HG03460 (cell line): Measurements from ENCODE around the gene NAT8L.

Experiments
- ATAC-seq: cut with Tn5 transposase; IDR thresholded peaks from one replicate; pipeline ENCODE4 v1.9.1; 2021; ENCODE audit not compliant: unreplicated experiment

The NAT8L gene

GRCh38 chr4:2091990-2092668, 33.0 kb downstream of the NAT8L start:
- no peak for ATAC-seq

DNA sequence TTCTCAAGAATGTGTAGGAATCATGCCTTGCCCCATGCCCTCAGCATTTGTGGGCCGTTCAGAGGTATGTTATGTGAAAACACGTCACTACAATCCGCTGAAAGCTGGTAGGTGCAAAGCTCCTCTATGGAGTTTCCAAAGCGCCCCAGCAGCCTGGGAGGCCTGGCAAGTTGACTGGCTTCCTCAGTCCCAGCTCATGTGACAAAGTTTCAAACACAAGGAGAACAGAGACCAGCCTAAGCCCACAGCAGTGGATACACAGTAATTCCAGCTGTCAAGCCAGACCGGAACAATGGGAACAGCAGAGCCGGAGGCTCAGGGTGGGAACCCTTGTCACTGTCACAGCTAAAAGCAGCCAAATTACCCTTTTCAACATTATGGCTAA, 33.5 kb downstream of the NAT8L start:
- ATAC-seq: no peak

DNA sequence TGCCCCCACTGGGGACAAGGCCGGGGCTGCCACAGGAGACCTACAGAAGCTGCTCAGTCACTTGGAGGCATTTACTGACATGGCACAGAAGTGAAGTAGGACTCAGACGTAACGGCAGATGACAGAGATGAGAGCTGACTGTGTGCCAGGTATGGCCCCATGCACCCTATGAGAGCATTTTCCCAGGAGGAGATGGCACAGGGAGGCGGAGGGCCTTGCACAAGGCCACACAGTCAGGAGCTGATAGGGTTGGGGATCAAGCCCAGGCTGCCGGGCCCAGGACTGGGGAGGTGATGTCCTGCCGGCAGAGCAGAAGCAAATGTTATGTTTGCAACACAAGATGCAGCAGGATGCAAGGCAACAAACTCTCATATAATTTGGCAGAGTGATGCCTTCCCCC, 34.1 kb downstream of the NAT8L start:
- ATAC-seq: no peak

DNA sequence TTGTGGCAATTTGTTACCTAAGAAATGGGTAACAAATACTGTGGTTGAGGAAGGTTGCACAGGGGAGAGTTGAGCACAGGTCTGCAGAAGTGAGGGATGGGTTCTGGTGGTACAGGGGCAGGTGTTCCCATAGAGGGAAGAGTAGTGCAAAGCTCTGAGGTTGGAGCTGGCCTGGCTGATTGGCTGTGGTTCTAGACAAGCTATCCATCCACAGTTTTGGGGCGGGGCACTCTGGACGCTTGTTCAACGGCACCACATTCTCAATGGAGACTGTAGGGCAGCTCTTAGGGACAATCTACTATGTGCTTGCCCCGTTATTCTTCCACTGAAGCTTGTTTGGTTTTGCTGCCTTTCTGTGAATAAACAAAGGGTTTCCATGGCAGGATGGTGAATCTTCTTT, 35.4 kb downstream of the NAT8L start:
- ATAC-seq: no peak

- no peak for ATAC-seq
These were observed 36.3 kb downstream of the NAT8L start for GRCh38 chr4:2095236-2096072.

GRCh38 chr4:2096073-2096609, 37.0 kb downstream of the NAT8L start:
- no peak for ATAC-seq

- no peak for ATAC-seq
These were observed 42.4 kb downstream of the NAT8L start for GRCh38 chr4:2101346-2102044.

DNA sequence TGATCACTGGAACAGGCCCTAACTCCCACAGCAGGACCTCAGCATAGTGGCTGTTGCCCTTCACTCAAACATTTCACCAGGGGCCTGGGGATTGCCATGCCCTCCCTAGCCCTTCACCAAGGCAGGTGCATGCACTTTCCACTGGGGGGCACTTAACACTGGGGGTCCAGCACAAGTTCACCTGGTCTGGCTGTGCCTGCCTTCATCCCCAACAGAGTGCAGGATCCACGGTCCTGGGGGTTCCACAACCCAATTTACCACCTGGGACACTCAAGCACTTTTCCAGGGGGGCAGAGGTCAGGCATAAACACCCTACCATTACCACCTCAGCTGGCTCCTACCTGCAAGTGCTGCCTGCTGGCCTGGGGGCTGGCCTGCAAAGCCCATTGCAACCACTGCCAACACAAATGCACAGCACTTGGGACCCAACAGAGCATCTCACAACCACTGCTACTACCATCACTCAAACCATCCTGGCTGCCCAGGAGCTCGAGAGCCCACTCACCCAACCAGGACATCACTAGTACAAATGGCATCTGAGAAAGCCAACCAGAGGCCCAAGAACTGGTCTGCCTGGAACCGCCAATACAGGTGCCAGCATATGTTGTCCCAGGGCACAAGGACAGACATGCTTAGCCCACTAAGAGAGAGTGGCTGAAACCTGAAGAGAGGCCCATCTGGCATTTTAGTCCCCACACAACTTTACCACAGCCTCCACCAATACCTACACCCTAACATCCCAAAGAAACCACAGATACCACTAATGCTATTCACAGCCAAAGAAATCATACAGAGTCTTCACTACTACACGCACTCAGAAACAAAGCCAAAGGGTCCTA, 43.1 kb downstream of the NAT8L start:
- no peak for ATAC-seq

DNA sequence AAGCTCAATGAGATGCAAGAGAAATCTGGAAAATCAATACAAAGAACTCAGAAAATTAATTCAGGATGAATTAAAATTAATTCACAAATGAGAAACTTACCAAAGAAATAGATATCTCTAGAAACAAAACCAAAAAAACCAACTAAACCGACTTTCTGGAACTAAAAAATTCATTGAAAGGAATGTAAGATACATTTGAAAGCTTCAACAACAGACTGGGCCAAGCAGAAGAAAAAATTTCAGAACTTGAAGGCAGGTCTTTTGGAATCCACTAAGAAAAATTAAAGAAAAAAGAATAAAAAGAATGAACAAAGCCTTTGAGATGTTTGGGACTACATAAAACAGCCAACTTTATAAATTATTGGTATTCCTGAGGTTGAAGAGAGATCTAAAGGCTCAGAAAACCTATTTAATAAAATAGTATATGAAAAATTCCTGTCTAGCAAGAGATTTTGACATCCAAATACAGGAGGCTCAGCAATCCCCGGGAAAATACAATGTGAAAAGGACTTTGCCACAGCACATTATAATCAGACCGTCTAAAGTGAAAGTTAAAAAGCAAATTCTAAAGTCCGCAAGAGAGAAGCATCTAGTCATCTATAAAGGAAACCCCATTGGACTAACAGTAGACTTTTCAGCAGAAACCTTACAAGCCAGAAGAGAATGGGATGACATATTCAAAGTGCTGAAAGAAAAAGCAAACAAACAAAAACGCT, 44.2 kb downstream of the NAT8L start:
- no peak for ATAC-seq

DNA sequence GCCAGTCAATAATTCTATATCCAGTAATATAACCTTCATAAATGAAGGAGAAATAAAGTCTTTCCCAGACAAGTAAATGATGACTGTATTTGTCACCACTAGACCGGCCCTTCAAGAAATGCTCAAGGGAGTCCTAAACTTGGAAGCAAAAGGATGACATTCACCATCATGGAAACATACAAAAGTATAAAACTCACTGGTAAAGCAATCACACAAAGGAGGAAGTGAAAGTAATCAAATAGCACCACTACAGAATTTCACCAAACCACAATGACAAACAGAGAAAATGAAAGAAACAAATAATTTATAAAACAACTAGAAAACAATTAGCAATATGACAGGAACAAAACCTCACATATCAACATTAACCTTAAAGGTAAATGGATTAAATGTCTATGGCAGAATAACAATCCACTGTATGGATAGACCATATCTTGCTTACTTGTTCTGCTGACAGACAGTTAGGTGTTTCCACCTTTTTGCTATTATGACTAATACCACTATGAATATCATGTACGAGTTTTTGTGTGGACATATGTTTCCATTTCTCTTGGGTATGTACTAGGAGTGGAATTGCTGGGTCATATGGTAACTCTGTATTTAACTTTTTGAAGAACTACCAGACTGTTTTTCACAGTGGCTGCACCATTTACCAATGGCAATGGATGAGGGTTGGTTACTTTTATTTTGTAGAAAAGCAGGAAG, 44.9 kb downstream of the NAT8L start:
- ATAC-seq: no peak

DNA sequence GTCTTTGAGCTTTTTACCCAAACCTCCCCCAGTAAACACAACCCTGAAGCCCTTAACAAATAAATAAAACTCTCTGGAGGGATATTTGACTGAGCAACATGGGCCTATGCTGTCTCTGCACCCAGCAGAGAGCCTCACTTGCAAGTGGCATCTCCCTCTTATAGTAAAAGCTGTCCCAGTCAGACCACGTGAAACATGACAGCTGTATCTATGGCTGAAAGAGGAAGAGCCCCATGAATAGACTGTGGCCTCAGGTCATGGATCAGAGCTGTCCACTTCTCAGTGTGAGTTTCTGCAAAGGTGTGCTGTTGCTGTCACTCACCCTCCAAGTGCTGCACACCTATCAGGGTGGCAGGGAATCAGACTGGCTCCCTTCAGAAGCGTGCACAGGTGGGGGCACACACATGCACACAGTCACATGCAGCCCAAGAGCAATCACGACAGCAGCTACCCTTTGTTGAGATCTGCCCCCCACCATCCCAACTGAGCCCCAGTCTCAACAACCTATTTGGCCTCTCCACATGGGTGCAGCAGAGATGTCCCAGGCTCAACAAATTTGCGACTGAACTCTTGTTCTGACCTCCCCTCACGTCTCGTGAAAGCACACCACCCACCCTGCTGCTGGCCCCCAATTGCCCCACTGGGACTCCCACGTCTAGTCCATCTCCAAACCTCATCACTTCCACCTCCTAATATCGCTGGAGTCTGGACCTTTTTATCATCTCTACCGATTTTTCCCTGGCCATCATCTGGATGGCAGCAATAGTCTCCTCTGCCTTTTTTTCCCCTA, 45.6 kb downstream of the NAT8L start:
- no peak for ATAC-seq

GRCh38 chr4:2105559-2105958, 46.4 kb downstream of the NAT8L start:
- ATAC-seq: no peak

DNA sequence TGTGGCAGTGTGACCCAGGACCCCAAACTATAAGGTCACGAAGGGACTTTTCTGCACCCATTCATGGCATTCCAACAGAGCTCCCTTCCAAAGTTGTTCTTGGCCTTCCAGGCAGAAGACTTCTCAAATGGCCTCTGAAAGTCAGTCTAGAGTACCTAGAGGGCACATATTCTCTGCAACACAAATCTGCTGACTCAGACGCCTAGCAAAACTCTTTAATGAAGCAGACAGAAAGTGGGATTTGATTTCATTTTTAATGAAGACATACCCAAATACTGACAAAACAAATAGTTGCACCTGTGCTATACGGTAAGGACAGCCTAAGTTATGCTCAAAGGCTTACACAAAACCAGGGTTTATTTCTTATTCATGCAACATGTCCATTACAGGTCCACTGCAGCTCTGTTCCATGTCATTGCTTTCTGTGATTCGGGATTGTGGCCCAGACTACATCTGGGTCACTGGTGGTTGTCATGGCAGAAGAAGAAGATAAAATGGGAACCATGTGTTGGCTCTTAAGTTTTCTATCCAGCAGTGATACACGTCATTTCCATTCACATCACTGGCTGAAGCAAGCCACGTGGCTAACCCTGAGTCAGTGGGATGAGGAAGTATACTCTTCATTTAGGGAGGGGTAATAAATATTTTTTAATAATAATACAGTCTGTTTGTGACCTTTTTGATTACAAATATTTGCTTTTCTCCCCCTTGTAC, 57.7 kb downstream of the NAT8L start:
- no peak for ATAC-seq
